Stimulated activated CD8-positive, alpha-beta memory T cell treated with anti-CD3 and anti-CD28 coated beads, Interleukin-15, amount 100 ng/mL, for 4 hours (primary cell): Measurements from ENCODE around the gene ZNF804B.

Source experiments
- DNase-seq, 2 donors: peaks; one replicate each; pipeline ENCODE4 v3.0.0-alpha.2; 2020; ENCODE audit warnings: low read depth in 2 of 2

ZNF804B gene

DNA sequence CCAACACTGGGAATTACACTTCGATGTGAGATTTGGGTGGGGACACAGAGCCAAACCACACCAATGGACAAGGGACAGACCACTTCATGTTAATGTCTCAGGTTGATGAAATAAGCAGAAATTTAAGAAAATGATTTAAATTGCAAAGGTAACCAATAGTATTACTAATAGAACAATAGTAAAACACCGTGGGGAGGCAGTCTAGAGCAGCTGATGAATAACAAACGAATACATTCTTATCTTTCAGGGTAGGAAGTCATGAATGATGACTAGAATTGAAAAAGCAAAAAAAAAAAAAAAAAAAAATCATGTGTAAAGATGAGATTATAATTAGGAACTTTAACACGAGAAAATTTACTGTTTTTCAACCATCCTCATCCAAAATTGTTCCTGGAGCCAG is 207.9 kb downstream of the ZNF804B start:
- DNase-seq: no peak

DNA sequence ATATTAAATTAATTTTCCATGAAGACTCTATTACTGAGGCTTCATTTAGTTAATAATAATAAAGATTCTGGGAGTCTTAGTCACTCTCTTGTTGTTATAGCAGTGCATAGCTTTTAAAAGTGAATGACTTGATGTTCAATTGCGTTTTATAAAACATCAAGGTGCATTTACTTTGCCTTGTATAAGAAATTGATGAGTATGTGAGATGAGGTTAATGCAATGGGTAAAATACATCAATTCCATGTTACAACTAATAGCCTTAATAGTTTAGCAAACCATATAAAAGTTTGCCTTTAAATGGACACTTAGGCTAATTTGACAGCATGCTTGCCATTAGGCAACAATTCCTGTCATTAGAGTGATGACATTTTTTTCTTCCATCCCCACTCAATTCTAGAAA is 209.7 kb downstream of the ZNF804B start:
- no peak for DNase-seq

DNA sequence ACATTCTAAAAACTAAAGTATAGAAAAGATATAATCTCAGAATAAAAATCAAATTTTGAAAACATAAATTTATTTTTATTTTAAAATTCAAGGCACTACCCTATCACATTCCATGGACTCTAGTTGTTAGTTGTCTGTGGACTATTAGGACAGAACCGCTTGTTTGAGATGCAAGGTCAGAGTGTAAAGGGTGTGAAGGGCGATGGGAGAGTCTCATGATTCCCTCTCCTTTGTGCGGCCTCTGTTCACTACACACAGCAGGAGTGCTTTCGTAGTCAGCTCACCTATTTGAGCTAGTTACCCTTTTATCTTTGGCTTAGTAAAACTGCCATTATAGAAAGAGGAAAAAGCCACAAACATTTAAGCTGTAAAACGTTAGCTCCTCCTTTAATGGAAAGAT is 225.8 kb downstream of the ZNF804B start:
- DNase-seq: no peak

DNA sequence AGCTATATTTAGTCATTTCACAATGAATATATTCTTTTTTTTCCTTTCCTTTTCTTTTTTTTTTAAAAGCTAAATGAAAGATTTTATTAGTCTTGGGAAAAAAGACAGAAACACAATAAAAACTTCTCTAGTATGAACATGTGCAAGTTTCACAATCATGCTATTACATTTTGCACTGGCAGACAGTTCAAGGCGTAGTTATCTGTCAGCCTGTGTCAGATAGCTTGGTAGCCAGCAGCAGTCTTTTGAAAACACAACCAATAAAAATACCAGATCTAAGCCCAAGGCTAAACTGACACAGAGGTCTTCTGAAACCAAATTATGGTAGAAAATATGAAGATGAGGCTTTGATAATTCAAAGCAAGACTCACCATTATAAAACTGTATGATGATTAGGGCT is 241.8 kb downstream of the ZNF804B start:
- no peak for DNase-seq

DNA sequence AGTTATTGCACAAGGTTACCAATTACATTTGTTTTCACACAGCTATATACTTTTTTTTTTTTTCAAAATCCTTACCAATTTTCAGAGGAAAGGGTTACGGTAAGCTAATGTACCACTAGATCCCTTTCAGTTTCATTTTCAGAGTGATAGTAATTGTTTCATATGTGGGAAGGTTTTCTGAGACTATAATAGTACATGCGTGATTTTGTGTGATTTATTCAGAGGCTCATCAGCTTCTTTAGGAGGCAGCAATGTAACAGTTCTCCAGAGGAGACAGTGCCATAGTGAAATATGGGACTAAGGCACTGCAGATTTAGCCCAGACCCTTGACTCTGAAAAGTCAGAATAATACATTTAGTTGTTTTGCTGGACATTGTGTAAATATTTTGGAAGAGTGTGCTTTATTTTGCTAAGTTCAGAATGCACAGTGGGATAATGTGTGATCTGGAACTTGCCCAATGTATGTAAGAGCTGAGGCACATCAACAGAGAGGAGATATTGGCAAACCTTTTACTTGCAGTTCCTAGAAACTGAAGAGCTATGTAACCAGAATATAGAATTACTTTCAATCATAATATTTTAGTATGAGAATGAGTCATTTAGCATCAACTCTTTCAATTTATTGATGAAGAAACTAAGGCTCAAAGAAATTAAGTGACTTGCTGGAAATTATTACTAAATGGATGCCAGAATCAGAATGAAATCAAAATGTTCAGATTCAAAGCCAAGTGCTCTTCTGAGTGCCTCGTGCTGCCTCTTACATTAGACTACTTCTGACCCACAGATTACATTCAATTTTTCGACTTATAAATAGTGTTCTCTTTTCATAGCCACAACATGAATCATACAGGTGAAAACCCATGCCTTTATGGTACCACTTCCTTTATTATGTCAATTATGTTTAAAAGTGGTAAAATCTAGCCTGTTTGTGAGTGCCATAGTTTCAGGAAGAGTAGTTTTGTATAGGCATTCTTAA is 243.8 kb downstream of the ZNF804B start:
- no peak for DNase-seq

DNA sequence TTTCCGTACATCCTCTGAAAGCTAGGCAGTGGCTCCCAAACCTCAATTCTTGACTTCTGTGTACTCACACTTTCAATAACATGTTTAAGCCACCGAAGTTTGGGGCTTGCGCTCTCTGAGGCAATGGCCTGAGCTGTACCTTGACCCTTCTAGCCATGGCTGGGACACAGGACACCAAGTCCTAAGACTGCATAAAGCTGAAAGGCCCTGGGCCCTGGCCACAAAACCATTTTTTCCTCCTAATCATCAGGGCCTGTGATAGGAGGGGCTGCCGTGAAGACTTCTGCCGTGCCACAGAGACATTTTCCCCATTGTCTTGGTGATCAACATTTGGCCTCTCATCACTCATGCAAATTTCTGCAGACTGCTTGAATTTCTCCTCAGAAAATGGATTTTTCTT is 252.5 kb downstream of the ZNF804B start:
- DNase-seq: no peak

DNA sequence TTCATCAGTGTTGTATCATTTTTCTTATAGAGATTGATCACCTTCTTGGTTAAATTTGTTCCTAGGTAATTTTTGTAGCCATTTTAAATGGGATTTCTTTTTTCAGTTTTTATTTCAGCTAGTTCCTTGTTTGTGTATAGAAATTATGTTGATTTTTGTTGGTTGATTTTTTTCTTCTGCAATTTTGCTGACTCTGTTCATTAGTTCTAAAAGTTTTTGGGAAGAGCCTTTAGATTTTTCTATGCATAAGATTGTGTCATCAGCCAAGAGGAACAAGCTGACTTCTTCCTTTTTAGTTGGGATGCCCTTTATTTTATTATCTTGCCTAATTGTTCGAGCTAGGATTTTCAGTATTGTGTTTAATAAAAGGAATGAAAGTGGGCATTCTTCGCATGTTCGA is 258.2 kb downstream of the ZNF804B start:
- DNase-seq: no peak

DNA sequence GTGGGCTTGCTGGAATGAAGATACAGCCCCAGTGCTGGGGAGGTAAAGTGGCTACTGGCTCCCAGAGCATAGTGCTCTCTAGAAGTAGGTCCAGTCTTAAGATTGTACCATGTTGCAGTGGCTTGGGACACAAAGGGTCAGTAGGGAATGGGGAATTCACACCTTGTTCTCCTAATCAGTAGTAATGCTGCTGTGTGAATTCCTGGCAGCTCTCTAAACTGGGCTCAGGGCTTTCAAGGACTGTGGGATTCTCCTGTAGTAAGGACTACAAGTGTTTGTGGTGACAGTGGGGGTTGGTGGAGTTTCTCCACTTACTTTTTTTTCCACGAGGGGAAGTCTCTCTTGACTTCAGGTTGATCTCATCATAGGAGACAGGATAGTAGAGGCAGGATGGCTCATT is 262.2 kb downstream of the ZNF804B start:
- no peak for DNase-seq

DNA sequence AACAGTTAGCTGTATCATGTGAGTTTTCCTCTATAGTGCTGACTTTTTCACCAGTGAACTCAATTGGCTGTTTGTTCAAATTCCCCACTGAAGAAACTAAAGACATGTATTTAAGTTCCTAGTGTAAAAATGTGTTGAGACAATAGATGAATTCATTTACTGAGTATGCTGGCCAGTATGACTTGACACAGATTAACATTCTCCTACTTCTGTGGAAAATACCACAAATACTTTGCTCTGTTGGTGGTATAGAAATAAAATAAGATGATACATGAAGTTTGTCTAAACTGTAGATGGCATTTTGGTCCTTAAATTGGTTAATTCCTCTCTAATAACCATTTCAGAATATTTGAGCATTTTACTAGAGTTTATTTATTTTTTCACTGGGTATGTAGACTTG is 263.7 kb downstream of the ZNF804B start:
- no peak for DNase-seq

DNA sequence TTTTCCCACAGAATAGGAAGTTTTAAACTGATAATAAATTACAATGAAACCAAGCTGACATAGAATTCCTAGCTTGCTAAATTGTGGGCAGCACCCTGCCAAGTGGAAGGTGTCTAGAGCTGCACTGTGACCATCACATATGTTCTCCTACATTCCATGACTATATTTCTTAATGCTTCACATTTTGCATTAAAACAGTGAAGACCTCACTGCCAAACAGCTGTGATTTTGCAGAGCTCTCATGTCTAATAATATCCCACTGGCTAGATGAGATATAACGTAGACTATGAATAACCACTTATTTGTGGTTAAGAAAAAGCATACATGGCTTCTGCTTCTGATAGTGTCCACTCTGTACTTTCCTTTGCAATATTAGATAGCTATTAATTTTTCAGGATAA is 264.4 kb downstream of the ZNF804B start:
- no peak for DNase-seq

DNA sequence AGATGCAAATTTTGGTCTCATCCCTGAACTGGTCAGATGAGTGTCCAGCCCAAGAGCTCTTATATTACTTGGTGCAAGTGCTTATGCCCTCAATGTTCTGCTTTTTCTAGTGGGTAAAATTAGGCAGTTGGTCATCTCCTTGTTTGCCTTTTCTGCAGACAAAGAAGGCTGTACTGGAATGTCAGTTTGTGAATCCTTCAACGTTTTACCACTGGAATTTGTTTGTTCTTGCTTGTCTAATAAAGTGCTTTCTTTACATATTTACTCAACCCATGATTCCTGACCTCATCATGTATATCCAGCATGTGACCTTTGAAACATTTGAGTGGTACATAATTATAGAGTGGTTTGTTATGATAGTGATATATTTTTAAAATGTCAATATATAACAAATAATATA is 268.3 kb downstream of the ZNF804B start:
- DNase-seq: no peak

DNA sequence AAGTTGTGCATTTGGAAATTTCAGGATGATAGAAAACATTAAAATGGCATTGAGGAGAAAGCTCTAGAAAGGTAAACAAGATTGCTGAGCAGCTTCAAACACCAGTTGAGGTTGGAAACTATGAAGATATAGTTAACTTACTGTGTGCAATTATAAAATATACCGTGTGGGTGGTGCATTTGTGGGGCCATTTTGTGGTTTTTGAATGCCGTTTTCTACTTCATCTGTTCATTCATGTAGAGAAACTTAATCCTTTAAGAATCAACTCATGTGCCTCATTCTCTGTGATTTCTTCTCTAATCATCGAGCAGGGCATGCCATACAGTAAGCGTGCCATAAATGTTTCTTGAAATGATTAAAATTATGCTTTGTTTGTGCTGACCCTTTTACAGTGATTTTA is 268.8 kb downstream of the ZNF804B start:
- DNase-seq: no peak

DNA sequence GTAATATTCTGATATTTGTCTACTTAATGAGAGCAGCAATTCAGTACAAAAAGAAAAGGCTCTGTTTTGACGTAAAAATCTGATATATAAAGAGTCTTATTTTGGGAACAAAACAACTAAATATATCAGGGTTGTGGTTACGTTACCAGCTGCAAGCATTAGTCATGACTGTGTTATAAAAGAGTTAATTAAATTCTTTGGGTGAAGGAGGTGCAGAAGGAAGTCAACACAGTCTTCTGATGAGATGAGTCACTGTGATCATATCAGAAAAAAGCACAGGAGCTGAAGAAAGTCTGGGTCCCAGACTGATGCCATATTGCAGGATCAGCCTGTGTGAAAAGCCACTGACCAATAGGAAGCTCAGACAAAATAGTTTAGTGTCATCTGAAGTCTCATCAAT is 270.4 kb downstream of the ZNF804B start:
- DNase-seq: no peak

DNA sequence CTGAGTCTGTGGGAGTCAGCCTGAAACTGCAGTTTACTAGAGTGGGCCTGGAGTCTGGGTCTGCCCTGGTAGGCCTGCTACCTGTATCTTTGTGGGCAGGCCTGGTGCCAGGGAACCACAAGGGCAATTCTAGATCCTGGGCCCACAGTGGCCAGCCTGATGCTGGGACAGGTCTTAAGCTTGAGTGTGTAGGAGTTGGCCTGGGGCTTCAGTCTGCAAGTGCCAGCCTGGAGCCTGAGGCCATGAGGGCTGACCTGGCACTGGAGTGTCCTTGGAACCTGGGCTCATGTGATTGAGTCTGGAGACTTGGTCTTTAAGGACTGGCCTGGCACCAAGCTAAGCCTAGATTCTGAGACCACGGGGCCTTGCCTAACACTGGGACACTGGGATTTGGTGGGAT is 281.7 kb downstream of the ZNF804B start:
- DNase-seq: no peak

DNA sequence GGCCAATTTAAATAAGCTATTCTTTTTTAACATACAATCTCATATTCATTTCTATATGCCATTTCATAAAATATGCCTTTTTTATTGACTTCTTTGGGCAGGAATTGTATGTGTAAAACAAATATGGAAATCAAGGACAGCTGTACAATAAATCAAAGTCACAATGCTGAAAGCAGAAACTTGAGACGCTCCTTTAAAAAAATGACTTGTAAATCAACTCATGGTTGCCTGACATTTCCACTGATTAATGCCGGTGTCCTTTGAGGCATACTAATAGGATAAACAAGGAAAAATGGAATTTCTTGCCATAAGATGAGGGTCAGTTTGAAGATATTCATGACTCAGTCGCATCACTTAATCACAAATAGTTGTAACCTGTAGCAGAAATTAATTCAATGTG is 283.4 kb downstream of the ZNF804B start:
- DNase-seq: no peak

DNA sequence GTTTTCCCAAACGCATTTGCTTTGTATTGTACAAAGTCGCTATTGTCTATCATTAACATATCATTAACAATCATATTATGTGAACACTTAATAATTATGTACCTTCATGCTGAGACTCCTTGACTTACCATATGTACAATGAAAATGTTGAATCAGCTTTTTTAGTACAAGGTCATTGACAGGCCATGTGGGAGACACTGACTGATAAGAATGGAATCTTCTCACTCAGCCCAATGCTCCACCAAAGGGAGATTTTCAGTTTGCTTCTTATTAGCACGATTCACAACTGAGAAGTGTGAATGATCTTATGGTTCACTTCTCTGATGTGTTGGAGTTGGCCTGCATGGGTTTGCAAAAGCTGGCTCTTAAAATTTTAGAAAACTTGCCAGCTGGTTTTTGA is 289.5 kb downstream of the ZNF804B start:
- DNase-seq: no peak

DNA sequence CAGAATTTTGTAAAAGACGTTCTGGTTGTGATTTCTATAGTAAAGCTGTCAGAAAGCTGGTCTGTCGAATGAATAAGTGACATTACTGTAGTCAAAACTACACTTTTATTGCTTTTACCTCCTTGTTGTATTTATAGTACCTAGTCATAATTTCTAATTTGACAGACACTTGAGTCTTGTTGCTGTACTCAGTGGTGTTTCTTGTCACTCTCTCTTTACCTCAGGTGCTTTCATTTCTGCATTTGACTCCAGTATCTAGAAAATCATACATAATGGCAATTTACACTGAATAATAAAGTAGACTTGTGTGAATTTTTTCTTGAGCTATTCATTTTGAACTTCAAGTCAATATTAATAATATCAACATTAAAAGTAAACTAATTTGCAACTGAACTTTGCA is 293.6 kb downstream of the ZNF804B start:
- no peak for DNase-seq

DNA sequence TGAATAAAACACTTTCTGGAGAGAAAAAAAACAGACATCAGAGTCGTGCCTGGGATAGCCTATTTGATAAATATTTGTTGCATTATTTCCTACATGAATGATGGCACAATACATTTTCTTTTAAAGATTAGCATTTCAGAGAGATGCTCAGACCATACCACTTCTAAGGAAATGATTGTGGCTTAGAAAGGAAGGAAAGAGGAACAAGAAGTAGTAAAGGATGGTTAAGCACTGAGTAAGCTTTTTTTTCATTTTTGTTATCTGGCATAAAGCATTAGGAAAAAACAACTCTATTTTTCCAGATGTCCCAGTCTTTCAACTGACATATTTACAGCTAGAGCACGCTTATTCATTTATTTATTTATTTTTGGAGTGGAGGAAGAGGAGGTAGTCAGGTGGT is 294.9 kb downstream of the ZNF804B start:
- DNase-seq: no peak

DNA sequence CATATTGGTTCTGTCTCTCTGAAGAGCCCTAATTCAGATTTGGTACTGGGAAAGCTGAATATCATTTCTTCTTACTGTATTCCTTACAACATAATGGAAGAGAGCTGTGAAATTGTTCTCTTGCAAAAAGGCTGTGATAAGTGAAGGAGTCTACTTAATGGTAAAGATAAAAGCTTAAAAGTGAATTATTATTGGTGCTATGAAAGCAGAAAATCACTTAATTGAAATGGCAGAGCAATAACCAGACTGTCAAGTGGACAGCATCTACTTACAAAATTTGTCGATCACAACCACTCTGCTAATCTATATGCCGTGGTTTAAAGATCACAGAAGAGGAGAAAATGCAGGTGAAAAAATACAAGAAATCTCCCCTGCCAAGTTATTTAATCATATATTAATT is 300.7 kb downstream of the ZNF804B start:
- no peak for DNase-seq

DNA sequence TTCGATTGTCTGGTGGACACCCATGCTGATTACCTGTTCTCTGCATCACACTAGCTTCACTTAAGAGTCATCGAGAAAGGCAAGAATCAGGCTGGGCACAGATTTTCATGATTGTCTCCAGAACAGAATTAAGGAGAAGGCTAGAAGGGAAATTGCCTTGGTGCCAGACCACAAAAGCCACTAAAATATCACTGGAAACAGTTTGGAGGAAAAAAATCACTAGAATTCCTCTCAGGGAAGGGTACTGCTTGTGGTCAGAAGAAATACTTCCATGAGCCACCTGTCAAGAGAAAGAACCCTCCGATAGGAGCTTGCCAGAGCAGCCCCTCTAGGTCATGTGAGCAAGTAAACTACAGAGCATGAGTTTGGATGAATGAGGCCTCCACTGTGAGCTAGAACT is 305.3 kb downstream of the ZNF804B start:
- no peak for DNase-seq

DNA sequence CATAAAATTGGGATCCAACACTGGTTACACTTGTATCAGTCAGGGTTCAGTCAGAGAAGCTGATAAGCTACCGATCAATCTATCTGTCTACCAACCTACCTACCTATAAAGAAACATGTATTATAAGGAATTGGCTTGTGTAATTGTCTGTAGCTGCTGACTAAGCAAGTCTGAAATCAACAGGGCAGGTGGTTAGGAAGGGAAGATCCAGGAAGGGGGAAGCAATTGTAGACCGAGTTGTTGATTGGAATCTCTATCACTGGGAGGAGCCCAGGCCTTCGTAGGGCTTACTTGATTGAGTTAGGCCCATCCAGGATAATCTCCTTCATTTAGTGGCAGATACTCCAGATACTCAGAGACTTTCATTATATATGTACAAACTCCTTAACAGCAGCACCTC is 307.5 kb downstream of the ZNF804B start:
- no peak for DNase-seq

DNA sequence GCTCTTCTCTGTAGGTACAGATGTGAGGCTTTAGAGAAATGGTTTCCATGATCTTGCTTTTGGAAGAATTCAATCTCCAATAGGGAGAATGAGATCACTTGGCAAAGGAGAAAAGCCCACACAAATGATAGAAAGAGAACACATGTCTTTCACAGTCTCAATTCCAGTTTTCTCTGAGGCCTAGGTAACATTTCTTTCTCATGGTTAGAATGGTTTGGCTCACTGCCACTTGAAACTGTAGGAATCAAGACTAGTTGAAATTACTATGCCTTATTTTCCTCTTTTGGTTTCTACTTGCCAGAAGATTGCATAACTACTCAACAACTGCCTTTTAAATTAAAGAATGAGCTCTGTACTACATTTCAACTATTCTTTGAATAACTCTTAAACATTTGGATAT is 312.6 kb downstream of the ZNF804B start:
- no peak for DNase-seq

DNA sequence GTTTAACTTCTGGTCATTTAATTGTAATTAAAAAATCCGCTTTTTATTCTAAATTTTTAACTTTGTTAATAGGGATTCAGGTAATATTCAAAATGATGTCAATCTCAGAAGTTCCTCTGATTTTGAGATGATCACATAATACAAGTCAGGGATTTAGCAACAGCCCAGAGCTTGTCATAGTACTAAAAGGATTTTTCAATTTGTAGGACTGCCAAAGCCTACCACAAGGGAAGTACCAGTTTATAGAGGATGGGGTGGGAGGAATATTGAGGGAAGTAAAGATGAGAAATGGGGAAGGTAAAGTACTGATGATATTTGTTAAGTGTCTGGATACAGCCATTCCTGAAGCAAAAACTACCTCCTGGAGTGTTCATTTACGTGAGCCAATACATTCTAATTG is 314.3 kb downstream of the ZNF804B start:
- DNase-seq: no peak

DNA sequence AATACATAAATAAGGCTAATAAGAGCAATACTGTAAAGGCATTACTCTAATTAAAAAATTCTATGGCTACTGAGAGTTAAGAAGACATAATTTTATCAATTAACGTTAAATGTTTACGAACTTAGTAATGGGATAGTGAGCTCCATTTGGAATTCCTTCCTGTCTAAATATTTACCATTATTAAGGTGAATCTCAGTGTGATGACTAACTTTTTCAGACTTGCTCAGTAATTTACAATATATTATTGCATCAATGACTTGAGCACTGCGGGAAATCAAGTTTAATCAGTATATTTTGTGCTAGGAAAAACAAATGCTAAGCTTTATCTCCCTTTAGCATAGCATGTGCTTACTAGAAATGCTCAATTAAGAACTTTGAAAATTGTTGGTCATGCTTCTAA is 318.5 kb downstream of the ZNF804B start:
- no peak for DNase-seq
